Measurements from ENCODE around the gene BRF1.
A peak's percentile ranks its signal among the peaks of the same experiment; 100 is the strongest.

BRF1 gene

GRCh38 chr14:105180592-105181548 is 119.9 kb downstream of the BRF1 start, which contains the start of gene NUDT14:
NUDT14 (minus strand) TSS chr14:105181312; CDS start chr14:105181209, 103 bp downstream.
- Histone ChIP-seq H3K27me3 (ENCODE audit: control insufficient read depth, insufficient read depth, low read length) (no peaks in the 10 kb centered on the region), H3K36me3 (ENCODE audit: control insufficient read depth, insufficient read depth, low read length) (no peaks in the 10 kb centered on the region), H3K4me1 (peaks cover 7% of the 10 kb centered on the region), H3K4me3 (ENCODE audit: low read depth, low read length) (peak within 1 kb of the TSS; percentile 48), H3K79me2 (no peaks in the 10 kb centered on the region), H2AFZ (peak within 1 kb of the TSS; percentile 81), H3K9ac (no peak within 1 kb of the TSS), H3K4me2 (ENCODE audit: low read length) (peak within 1 kb of the TSS; percentile 67), H3K27ac (no peak within 1 kb of the TSS), H3K9me3 (ENCODE audit: control insufficient read depth, low read length) (no peaks in the 10 kb centered on the region)
- TF ChIP-seq, protein P1, sequence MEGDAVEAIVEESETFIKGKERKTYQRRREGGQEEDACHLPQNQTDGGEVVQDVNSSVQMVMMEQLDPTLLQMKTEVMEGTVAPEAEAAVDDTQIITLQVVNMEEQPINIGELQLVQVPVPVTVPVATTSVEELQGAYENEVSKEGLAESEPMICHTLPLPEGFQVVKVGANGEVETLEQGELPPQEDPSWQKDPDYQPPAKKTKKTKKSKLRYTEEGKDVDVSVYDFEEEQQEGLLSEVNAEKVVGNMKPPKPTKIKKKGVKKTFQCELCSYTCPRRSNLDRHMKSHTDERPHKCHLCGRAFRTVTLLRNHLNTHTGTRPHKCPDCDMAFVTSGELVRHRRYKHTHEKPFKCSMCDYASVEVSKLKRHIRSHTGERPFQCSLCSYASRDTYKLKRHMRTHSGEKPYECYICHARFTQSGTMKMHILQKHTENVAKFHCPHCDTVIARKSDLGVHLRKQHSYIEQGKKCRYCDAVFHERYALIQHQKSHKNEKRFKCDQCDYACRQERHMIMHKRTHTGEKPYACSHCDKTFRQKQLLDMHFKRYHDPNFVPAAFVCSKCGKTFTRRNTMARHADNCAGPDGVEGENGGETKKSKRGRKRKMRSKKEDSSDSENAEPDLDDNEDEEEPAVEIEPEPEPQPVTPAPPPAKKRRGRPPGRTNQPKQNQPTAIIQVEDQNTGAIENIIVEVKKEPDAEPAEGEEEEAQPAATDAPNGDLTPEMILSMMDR (IDR thresholded peaks at IDR 0.05), result no peak

DNA sequence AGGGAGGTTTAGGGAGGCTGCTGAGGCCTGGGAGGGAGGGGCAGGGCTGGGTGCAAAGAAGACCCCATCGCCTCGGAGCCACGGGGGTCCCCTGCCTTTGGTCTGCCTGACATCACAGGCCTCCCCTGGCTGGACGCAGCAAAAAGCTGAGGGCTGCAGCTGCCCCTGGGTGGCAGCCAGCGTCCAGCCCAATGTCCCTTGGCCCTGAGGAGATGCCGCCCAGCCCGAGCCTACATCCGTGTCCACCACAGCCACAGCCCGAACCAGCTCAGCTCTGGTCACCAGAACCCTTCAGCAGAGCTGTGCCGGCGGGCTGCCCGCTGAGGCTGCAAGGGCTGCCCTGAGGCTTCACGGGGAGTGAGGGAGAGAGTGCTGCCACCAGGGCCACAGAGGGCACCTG is 121.6 kb downstream of the BRF1 start:
- Histone ChIP-seq H3K9ac (no peak overlapping the region), H3K4me3 (ENCODE audit: low read depth, low read length) (no peak overlapping the region), H3K36me3 (ENCODE audit: control insufficient read depth, insufficient read depth, low read length) (no peaks in the 10 kb centered on the region), H3K4me1 (peaks cover 7% of the 10 kb centered on the region), H3K27ac (no peak overlapping the region), H3K4me2 (ENCODE audit: low read length) (no peak overlapping the region), H2AFZ (no peak overlapping the region), H3K9me3 (ENCODE audit: control insufficient read depth, low read length) (no peaks in the 10 kb centered on the region), H3K79me2 (no peaks in the 10 kb centered on the region), H3K27me3 (ENCODE audit: control insufficient read depth, insufficient read depth, low read length) (no peaks in the 10 kb centered on the region)
- TF ChIP-seq, protein P1 (IDR thresholded peaks at IDR 0.05), result no peak

GRCh38 chr14:105178868-105179140 is 122.0 kb downstream of the BRF1 start:
- H3K79me2 ChIP-seq, result no peaks in the 10 kb centered on the region
- no peak overlapping the region for H2AFZ ChIP-seq
- H3K9me3 ChIP-seq (ENCODE audit: control insufficient read depth, low read length), result no peaks in the 10 kb centered on the region
- no peak overlapping the region for H3K4me2 ChIP-seq (ENCODE audit: low read length)
- no peaks in the 10 kb centered on the region for H3K36me3 ChIP-seq (ENCODE audit: control insufficient read depth, insufficient read depth, low read length)
- H3K4me1 ChIP-seq, result peaks cover 7% of the 10 kb centered on the region
- H3K9ac ChIP-seq, result no peak overlapping the region
- TF ChIP-seq, protein P1 (IDR thresholded peaks at IDR 0.05), result no peak
- no peaks in the 10 kb centered on the region for H3K27me3 ChIP-seq (ENCODE audit: control insufficient read depth, insufficient read depth, low read length)
- no peak overlapping the region for H3K4me3 ChIP-seq (ENCODE audit: low read depth, low read length)
- H3K27ac ChIP-seq, result no peak overlapping the region

- Histone ChIP-seq H3K27me3 (ENCODE audit: control insufficient read depth, insufficient read depth, low read length) (no peaks in the 10 kb centered on the region), H3K9me3 (ENCODE audit: control insufficient read depth, low read length) (no peaks in the 10 kb centered on the region), H3K4me1 (peaks cover 7% of the 10 kb centered on the region), H3K9ac (no peak overlapping the region), H3K36me3 (ENCODE audit: control insufficient read depth, insufficient read depth, low read length) (no peaks in the 10 kb centered on the region), H3K4me3 (ENCODE audit: low read depth, low read length) (no peak overlapping the region), H3K4me2 (ENCODE audit: low read length) (no peak overlapping the region), H3K27ac (no peak overlapping the region), H3K79me2 (no peaks in the 10 kb centered on the region), H2AFZ (no peak overlapping the region)
- TF ChIP-seq, protein P1 (IDR thresholded peaks at IDR 0.05), result no peak
Observed at GRCh38 chr14:105178069-105178867, 122.5 kb downstream of the BRF1 start.

Data from parathyroid adenoma (tissue), 2 donors.